Limb (tissue), 2 donors: ENCODE measurements around the gene ZNF423.

Experiments used
- DNase-seq, 2 donors: peaks; one replicate each; pipeline ENCODE4 v3.0.0-alpha.2; 2016; ENCODE audit errors: extremely low spot score in 2 of 2

ZNF423 gene

DNA sequence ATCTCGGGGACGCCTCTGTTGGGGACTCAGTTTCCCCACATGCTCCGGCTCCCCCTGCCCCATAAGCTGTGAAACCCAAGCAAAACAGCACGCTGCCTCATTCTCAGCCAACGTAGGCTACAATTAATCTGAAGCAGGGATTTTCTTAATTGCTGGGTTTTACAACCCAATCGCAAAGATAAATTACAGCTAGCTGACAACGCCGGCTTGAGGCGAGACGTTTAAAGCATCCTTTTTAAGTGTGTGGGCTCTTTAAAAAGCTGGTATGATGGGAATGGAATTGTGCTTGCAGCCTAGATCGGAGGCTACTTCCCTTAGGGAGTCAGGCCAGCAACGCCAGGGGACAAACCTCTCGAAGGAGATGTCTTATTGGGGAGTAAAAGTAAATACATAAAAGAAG lies 185.3 kb downstream of the ZNF423 start:
- no peak for DNase-seq

DNA sequence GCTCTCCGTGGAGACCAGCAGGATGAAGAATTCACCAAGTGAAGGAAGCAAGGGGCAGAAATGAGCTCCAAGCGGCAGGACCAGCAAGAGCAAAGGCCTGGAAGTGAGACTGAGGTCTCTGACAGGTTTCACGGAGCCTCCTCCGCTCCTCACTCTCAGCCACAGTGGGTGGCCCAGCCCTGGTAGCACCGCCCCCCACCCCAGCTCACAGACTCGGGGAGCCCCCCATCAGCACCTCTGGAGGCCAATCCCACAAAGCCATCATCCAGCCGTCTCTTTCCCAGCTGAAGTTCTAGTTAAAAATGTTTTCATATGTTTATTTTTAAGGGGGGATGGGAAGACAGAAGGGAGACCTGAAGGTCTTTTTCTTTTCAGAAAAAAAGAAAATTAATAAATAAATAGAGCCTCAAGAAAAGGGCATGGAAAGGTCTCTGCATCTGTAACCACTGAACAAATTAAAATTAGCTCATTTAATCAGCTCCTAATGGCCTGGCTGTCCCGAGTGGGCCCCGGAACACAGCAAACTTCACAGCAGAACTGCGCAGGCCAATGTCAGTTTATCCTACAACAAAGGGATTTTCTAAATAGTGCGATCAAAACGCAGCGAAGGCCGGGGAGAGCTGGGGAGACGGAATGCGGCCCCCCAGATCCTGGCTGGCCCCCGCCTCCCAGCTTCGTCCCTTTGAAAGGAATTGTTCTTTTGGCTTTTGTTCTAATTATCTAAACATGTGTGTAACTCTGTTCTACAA lies 190.3 kb downstream of the ZNF423 start:
- peak in 1 of 2 donors; percentile 56 for DNase-seq

- DNase-seq: peak in 1 of 2 donors; percentile 62
Observed at GRCh38 chr16:49664221-49665215, 191.4 kb downstream of the ZNF423 start.

- peak in 1 of 2 donors; percentile 64 for DNase-seq
Observed at GRCh38 chr16:49663081-49664065, 192.5 kb downstream of the ZNF423 start.

DNA sequence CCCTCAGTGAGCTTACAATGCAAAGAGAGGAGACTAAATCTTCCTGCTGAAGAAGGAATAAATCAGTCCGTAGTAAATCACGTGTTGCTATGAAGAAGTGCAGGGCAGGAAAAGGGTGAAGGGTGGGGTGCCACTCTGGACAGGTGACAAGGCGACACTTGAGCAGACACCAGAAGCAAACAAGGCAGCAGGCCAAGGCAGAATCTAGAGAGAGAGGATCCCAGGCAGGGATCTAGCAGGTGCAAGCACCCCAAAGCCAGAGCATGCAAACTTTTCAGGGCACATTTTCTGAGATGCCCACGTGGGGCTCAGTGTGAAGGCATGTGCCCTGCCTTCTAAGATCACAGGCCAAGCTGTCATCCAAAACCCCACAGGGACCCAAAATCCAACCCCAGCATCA lies 193.3 kb downstream of the ZNF423 start:
- DNase-seq: no peak

- DNase-seq: no peak
Observed at GRCh38 chr16:49661465-49662187, 194.3 kb downstream of the ZNF423 start.

DNA sequence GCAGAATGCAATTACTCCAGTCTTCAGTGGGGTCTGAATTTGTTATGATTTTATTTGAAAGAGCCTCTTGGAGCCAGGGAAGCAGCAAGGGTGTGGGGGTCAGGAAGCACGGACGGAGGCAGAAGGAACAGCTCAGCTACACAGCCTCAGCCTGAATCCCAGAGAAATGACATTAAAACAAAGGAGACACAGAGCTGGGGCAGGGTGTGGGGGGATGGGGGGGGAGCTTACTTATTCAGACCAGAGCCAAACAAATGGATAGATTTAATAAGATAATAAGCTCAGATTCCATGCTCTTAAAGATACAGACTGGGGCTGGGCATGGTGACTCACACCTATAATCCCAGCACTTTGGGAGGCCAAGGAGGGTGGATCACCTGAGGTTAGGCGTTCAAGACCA lies 195.3 kb downstream of the ZNF423 start:
- no peak for DNase-seq

DNA sequence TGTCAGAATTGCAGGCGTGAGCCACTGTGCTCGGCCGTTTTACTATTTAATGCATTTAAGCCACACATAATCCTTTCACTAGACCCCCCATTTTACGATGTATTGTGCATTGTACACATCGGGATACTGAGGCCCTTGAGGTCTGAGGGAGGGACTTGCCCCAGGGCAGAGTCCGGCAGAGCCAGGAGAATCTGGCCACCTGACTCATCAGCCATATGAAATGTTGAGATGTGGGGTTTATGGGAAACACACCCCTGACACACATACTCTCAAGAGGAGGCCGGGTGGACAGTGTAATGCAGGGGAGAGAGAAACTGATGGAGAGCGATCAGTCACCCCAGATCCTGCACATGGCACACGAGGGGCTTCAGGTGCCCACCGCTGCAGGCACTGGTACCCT lies 196.6 kb downstream of the ZNF423 start:
- DNase-seq: no peak

GRCh38 chr16:49658531-49658930 lies 197.4 kb downstream of the ZNF423 start:
- DNase-seq: no peak

DNA sequence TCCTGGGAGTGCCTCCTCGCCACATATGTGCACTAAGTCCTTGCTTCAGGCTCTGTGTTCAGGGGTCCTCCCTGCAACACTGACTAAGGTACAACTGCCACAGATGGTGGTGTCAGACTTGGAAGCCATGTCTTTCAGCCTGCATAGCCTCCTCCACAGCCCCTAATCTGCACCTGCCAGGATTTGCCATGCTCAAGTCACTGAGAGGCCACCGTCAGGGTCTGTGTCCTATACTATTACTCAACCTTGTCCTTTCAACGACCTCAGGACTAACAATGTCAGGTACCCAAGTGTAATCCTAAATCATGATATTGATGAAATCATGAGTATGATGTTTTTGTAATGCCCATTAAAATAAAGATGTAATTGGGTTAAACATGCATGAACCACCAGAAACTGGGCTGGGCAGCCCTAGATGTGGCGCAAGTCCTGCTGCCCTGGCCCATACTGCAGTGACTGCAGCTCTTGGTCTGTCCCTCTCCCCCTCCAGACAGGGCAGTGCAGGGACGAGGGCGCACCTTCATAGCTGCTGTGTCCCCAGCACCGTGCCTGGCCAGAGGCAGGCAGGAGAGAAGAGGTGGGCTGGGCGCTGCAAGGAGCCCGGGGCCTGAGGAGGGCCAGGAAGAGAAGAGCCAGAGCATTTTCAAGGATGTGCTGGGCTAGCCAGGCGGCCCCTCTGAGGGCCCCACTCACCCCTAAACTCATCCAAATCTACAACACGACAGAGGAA lies 198.0 kb downstream of the ZNF423 start:
- no peak for DNase-seq

- DNase-seq: no peak
Observed at GRCh38 chr16:49654425-49654824, 201.5 kb downstream of the ZNF423 start.

DNA sequence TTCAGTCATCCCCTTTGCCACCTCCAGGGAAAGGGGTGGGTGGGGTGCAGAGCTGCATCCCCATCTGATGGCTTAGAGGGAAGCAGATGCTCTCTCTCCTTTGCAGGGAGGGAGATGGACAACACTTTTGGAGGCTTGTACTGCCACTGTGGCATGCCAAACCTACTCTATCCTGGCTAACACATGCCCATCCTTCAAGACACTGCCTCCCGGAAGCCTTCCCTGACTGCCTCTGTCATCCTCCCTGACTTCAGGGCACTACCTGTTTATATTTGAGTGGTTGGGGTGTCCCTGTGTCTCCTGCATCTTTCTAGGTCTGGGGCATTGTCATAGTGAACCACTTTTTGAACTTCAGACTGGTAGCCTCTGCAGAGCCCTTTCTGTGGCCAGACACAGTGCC lies 202.3 kb downstream of the ZNF423 start:
- no peak for DNase-seq

DNA sequence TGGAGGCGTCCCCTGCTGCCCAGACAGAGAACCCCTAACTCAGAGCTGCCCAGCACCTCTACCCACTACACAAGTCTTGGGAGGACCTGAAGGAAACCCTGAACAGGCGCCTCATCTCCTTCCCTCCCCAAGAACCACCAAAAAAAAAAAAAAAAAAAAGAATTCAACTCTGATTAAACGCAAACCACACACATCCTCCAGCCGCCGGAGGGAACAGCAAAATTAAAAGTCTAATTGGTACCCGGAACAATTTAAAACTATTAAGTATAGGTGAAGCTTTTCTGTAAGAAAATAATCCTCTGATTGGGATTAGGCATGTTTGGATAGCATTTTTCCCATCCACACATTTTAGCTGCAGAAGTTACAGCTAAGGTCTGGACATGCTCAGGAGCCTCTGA lies 202.7 kb downstream of the ZNF423 start:
- DNase-seq: no peak

DNA sequence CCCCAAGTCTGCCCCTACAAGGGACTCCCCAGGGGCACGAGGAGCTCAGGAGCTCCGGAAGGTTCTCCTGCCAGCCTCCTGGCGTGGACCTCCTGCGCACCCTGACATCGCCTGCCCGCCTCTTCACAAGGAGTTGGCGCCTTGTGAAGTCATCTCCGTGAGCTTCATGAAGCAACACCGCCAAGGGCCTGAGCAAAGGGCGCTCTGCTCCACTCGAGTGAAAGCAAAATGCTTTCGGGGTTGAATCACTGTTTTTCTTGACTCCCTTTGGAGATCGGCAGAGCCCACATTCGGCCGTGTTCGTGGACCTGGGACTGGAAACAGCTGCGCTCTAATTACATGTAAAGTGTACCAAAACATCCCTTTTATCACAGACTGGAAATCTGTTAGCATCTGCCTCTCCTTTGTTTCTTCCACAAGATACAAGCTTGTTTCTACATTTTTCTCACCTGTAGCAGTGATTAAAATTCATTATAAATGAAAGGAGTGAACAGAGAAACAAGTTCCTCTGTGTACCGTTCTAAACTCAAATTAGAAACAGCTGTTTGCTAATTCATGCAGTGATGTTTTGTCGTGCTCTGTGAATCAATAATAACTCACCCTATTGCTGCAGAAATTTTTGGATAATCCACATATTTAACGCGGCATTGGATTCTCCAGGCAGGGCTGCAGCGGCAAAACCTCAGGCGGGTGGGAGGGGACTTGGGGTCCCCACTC lies 203.3 kb downstream of the ZNF423 start:
- DNase-seq: no peak

- DNase-seq: no peak
Observed at GRCh38 chr16:49651996-49652395, 203.9 kb downstream of the ZNF423 start.

DNA sequence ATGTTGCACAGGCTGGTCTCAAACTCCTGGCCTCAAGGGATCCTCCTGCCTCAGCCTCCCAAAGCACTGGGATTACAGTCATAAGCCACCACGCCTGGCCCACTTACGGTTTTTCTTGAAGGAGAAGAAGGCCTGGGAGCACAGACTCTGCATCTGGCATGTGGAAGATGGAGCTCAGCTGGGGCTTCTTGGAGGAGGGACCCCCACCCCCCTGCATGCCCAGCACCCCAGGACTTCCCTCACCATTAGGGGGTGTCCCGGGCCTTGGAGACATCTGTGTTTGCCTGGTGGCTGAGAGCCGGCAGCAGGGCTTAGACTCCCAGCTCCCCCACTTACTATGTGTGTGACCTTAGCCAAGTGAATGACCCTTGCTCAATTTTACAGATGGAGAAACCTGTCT lies 204.7 kb downstream of the ZNF423 start:
- DNase-seq: no peak

GRCh38 chr16:49650603-49651002 lies 205.3 kb downstream of the ZNF423 start:
- DNase-seq: no peak

GRCh38 chr16:49649013-49649765 lies 206.7 kb downstream of the ZNF423 start:
- DNase-seq: no peak

DNA sequence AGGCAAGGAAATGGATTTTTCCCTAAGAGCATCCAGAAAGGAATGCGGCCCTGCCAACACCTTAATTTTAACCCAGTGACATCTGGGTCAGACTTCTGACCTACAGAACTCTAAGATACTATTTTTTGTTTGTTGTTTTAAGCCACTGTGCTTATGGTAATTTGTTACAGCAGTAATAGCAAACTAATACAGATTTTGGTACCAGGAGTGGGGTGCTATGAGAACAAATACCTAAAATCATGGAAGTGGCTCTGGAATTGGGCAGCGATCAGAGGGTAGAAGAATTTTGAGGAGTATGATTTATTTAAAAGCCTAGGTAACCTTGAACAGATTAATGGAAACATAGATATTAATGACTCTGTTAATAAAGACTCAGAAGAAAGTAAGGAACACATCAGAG lies 208.2 kb downstream of the ZNF423 start:
- DNase-seq: no peak
